Parietal lobe (tissue), 2 donors: ENCODE data around the gene PVALEF. TPM values are rescaled to one million over a fixed set of nuclear protein-coding genes. Genes with fewer than 3 reads are reported as not detected.

Source experiments
- small RNA-seq: library from RNA; depleted of rRNA; stranded (forward); fragments of <200 nt; gene quantifications from one replicate; pipeline ENCODE3, GENCODE V24; 2014; ENCODE audit warnings: low replicate concordance
- total RNA-seq: library from RNA; depleted of rRNA; stranded (reverse); fragments of >200 nt; gene quantifications from one replicate; pipeline ENCODE4 v1.2.3, GENCODE V29; 2014

PVALEF gene
- not detected for total RNA-seq

DNA sequence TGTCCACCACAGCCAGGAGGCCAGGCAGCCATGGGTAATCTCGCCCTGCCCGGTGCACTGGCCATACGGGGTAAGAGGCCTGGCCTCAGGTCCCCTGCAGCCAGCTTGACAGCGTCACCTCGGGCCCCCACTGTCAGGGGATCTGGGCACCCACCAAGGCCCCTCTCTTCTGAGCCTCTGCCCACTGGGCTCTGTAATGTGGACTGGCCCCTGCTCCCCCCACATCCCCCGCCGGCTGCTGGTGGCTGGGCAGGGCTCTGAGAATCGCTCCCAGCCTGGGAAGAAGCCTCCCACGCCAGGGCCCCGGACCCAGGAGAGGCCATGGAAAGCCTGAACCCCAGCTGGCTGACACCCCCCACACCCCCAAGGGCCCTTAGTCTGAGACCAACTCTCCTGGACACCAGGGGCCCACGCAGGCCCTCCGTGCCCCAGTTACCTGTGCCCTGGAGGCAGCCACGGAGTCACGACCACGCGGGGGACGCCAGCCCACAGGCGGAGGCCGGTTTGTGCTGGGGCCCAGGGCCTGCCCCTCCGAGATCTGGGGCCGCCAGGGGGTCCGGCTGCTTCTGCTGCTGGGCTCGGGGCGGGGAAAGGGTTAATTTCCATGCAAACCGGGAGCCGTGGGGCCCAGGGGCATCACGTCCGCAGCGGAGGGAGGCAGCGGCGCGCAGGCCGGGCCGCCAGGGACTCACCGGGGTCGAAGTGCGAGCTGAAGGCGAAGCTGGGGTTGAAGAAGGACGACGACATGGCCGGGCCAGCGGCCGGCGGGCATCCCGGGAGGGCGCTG is at the start of gene PVALEF:
Gene PVALEF (plus strand): TSS at position 262 of the 787 bp plus-strand sequence. CDS start 15,720 bp downstream, outside the sequence.

GRCh38 chr17:81166033-81166492 is 756 bp downstream of the PVALEF start, which contains the start of gene AATK:
Gene AATK, minus strand, starts transcription at chr17:81166221. Its CDS starts 229 bp downstream, at chr17:81165992.

DNA sequence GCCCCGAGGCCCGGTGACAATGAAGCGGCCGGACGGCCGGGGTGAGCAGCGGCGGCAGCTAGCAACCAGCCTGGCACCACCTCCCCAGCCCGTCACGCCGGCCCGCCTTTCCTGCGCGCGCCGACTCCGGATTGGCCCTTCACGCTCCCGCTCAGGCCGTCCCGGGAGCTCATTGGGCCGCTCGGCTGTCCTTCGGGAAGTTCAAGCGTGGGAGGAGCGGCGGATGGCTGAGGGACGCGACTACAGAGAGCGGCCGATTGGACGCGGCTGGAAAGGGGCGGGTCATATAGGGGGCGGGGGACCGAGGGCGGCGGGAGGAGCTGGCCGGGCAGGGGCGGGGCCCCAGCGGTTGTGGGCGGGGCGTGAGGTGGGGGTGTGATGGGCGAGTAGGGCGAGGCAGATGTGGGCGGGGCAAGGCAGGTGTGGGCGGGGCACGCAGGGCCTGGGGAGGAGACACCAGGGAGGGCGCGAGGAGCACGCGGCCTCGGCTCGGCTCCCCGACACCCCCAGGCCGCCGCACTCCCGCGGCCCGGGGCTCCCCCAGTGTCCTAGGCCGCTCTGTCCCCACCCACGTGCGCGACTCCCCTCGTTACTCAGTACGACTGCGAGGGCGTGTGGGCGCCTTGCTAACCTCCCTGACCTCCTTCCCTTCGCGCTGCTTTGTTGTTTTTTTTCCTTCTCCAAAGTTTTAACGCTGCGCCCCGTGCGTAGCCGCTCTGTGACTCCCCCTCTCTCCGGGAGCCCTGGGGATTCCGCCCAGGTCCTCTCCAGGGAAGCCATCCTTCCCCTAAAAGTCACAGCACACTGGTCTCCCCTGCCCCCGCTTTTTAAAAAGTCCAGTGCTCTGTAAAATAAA is 57.8 kb downstream of the PVALEF start, which contains the start of gene CEP131:
Gene CEP131 (minus strand): TSS at position 60 of the 856 bp plus-strand sequence. CDS start 2,909 bp downstream, outside the sequence.

Small RNA genes within 50 kb of the gene (small RNA-seq; reads per million reads assigned to genes)
- gene MIR1250 (not detected), gene MIR3065 (19.8 reads per million, percentile 92 among the genes with 10 or more reads in this experiment), gene MIR657 (not detected)

Other genes starting within 250 kb of the PVALEF start
- 17.8 TPM for gene CHMP6, start 173.7 kb upstream of the PVALEF start, total RNA-seq
- 50.1 TPM for gene BAIAP2, start 130.4 kb upstream of the PVALEF start, total RNA-seq
- gene AATK, start 714 bp downstream of the PVALEF start, total RNA-seq = 12.5 TPM
- gene CEP131, start 57.5 kb downstream of the PVALEF start, total RNA-seq = 17.2 TPM
- gene TEPSIN, start 73.5 kb downstream of the PVALEF start, total RNA-seq = 19.7 TPM
- 21.0 TPM for gene NDUFAF8, start 73.8 kb downstream of the PVALEF start, total RNA-seq
- gene SLC38A10, start 129.8 kb downstream of the PVALEF start, total RNA-seq = 19.4 TPM
- gene BAHCC1, start 229.9 kb downstream of the PVALEF start, total RNA-seq = 31.3 TPM